ENCODE measurements around the gene CFL1. TPM values are rescaled to one million over a fixed set of nuclear protein-coding genes. Genes with fewer than 3 reads are reported as not detected.

The CFL1 gene
- total and polyA plus RNA-seq, 10 of the 15 experiments (the other 5 are each of a cell fraction or from before 2014, with no cell fraction given), result 164 to 2,994 (median 1,500) TPM

DNA sequence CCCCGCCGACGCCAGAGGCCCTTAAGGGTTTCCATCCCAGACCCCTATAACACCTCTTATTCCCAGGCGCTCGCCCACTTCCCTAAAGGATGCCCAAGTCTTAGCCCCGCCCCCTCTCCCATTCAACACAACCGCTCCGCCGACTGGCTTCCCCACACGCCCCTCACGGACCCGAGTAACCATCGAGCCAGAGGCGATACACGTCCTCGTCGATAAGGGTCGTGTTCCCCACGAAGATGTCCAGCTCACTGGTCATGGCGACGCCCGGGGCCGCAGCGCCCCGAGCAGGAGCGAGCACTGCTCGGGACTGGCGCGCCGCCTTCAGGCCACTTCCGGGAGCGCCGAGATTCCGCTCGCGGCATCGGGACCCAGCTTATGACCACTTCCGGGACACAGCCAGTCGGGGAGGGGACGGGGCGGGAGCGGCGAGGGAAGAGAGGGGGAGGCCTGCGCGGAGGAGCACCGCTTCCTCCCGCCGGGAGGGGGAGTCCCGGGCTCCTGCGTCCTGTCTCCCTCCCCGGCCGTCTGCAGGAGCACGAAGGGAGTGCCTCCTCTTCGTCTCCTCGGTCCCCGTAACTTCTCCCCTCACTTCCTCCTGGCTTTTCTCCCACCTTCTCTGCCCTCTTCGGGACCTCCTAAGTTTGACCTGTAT lies 30.3 kb upstream of the CFL1 start, which contains the start of gene FIBP:
TSS of gene FIBP (minus strand) at position 309 of the 652 bp plus-strand sequence. CDS start at position 256, 53 bp downstream.
- H3K79me2 ChIP-seq (ENCODE audit: control insufficient read depth, insufficient read depth, low read length), result peaks cover 48% of the 10 kb centered on the region
- no TSS peak for BruUV-seq (replicated peaks)
- ChIA-PET CTCF (interaction anchor here (0.6 to 11.0 kb wide), 24 partner anchors 11 to 274 kb away, joined by 3 to 167 read pairs (median 6); partner anchors contain the start of genes CFL1, FOSL1, MUS81 and SART1), SMC1A (ENCODE audit: uncharacterized antibody, unreplicated experiment) (interaction anchor here (0.6 to 6.7 kb wide), 12 partner anchors 12 to 273 kb away, joined by 3 to 52 read pairs (median 8); partner anchors contain the start of genes CFL1, FOSL1, KAT5 and MUS81), POLR2A (interaction anchor here (0.5 to 7.4 kb wide), 35 partner anchors 9 to 1141 kb away, joined by 3 to 155 read pairs (median 5); partner anchors contain the start of genes BANF1, C11orf68, CFL1 and EIF1AD), RAD21 (ENCODE audit: unreplicated experiment) (interaction anchor here (0.6 to 8.0 kb wide), 22 partner anchors 10 to 247 kb away, joined by 3 to 76 read pairs (median 4); partner anchors contain the start of genes BANF1, CFL1, EIF1AD and KAT5)
- peaks cover 29% of the 10 kb centered on the region for H3K4me1 ChIP-seq (ENCODE audit: control insufficient read depth, insufficient read depth, low read length)
- no peaks in the 10 kb centered on the region for H4K20me1 ChIP-seq (ENCODE audit: control insufficient read depth, insufficient read depth)
- no peaks in the 10 kb centered on the region for H3K27me3 ChIP-seq (replicated peaks in 1 of 2; ENCODE audit: control insufficient read depth in 2 of 2, insufficient read depth in 2 of 2, low read length in 1 of 2)
- peak; percentile 69 for ATAC-seq
- FAIRE-seq, result peak; percentile 13
- H3K9ac ChIP-seq (ENCODE audit: control insufficient read depth, insufficient read depth, low read length), result peak within 1 kb of the TSS; percentile 73
- no peaks in the 10 kb centered on the region for H3K9me3 ChIP-seq (replicated peaks; ENCODE audit: control insufficient read depth, insufficient read depth, low read length)
- in situ Hi-C loops (cut with MboI) (no loop called here), intact Hi-C loops (cut with micrococcal nuclease; ENCODE audit: unreplicated experiment) (loop anchor here (1.0 to 2.0 kb wide), 3 partner anchors 29 to 101 kb away; partner anchors contain the start of genes CFL1 and SART1)
- peak within 1 kb of the TSS; percentile 97 for H2AFZ ChIP-seq (ENCODE audit: control insufficient read depth, low read depth, low read length)
- under 1% methylated on average over 46 of the region's 57 CpGs for WGBS (ENCODE audit: insufficient coverage, insufficient replicate concordance, low lambda C conversion rate, missing lambda C conversion rate)
- peak within 1 kb of the TSS; percentile 88 for H3K4me2 ChIP-seq (ENCODE audit: control insufficient read depth, insufficient read depth)
- peak within 1 kb of the TSS; percentile 84 for H3K27ac ChIP-seq (ENCODE audit: control insufficient read depth, insufficient read depth)
- H3K36me3 ChIP-seq (ENCODE audit: control insufficient read depth in 2 of 2, insufficient read depth in 2 of 2, low read length in 1 of 2), result peaks cover 12 to 21% of the 10 kb centered on the region in 2 experiments
- peak within 1 kb of the TSS; percentile 90 for H3K4me3 ChIP-seq
- peak; percentile 83 for DNase-seq (ENCODE audit: low read depth, low spot score)
- TF ChIP-seq NR2F1 (conservative IDR thresholded peaks at IDR 0.05), result 0 out of 2 replicates have a peak, but pooled peaks have one; percentile 10
- TF ChIP-seq EP300 (IDR thresholded peaks at IDR 0.05; ENCODE audit: borderline replicate concordance in 1 of 2, control insufficient read depth in 1 of 2, low read depth in 2 of 2, low read length in 2 of 2), result peak in 1 of 2 experiments; percentile 46; a peak in 1 of 4 replicates
- peak; percentile 31; the same call in 1 of the 2 replicates for TF ChIP-seq SPI1 (IDR thresholded peaks at IDR 0.05; ENCODE audit: borderline replicate concordance, insufficient read depth, low read depth, low read length)
- TF ChIP-seq POLR2A (IDR thresholded peaks at IDR 0.05; ENCODE audit: low read depth, low read length), result peak; percentile 96
- no peak for TF ChIP-seq NR2C2 (IDR thresholded peaks at IDR 0.05; ENCODE audit: borderline replicate concordance, control insufficient read depth, insufficient read length, low read depth)
- TF ChIP-seq SMAD5 (IDR thresholded peaks at IDR 0.05; ENCODE audit: low read depth), result no peak; the same call in 1 of the 2 replicates
- TF ChIP-seq RB1 (IDR thresholded peaks at IDR 0.05; ENCODE audit: borderline replicate concordance), result peak; percentile 87; the same call in 1 of the 2 replicates
- no peak for TF ChIP-seq ZNF622 (IDR thresholded peaks at IDR 0.05)
- peak; percentile 34 for TF ChIP-seq BCL3 (IDR thresholded peaks at IDR 0.05; ENCODE audit: borderline replicate concordance, insufficient read depth, low read depth, low read length, poor library complexity, severe bottlenecking)
- TF ChIP-seq EGR1 (IDR thresholded peaks at IDR 0.05; ENCODE audit: borderline replicate concordance in 1 of 2, low read depth in 2 of 2, low read length in 2 of 2), result peak in 1 of 2 experiments; percentile 46; a peak in 1 of 3 replicates
- TF ChIP-seq SMC3 (IDR thresholded peaks at IDR 0.05; ENCODE audit: borderline replicate concordance, low read length), result peak; percentile 32
- peak; percentile 81 for TF ChIP-seq SMARCA5 (IDR thresholded peaks at IDR 0.05)
- TF ChIP-seq BHLHE40 (IDR thresholded peaks at IDR 0.05; ENCODE audit: borderline replicate concordance in 1 of 2, low read depth in 2 of 2, low read length in 1 of 2), result peak; percentile 7 to 66; a peak in 2 of 4 replicates
- peak; percentile 48; the same call in 1 of the 2 replicates for TF ChIP-seq SREBF1 (IDR thresholded peaks at IDR 0.05; ENCODE audit: low read length)
- TF ChIP-seq IKZF1 (conservative IDR thresholded peaks at IDR 0.05), result peak; percentile 88
- no peak for TF ChIP-seq HDAC2 (IDR thresholded peaks at IDR 0.05)
- TF ChIP-seq TAF1 (IDR thresholded peaks at IDR 0.05; ENCODE audit: borderline replicate concordance, low read depth, low read length), result peak; percentile 77
- peak; percentile 77 for TF ChIP-seq SP1 (IDR thresholded peaks at IDR 0.05; ENCODE audit: low read depth, low read length)
- TF ChIP-seq LARP7 (IDR thresholded peaks at IDR 0.05), result 0 out of 2 replicates have a peak, but pooled peaks have one; percentile 54
- peak; percentile 80 for TF ChIP-seq NR2C1 (IDR thresholded peaks at IDR 0.05)
- TF ChIP-seq SMAD1 (IDR thresholded peaks at IDR 0.05; ENCODE audit: low read depth, partially characterized antibody), result peak; percentile 16

Data from GM12878 (cell line).